Measurements from ENCODE around the gene UBA7. TPM values are rescaled to one million over a fixed set of nuclear protein-coding genes. Genes with fewer than 3 reads are reported as not detected.

UBA7 gene, protein sequence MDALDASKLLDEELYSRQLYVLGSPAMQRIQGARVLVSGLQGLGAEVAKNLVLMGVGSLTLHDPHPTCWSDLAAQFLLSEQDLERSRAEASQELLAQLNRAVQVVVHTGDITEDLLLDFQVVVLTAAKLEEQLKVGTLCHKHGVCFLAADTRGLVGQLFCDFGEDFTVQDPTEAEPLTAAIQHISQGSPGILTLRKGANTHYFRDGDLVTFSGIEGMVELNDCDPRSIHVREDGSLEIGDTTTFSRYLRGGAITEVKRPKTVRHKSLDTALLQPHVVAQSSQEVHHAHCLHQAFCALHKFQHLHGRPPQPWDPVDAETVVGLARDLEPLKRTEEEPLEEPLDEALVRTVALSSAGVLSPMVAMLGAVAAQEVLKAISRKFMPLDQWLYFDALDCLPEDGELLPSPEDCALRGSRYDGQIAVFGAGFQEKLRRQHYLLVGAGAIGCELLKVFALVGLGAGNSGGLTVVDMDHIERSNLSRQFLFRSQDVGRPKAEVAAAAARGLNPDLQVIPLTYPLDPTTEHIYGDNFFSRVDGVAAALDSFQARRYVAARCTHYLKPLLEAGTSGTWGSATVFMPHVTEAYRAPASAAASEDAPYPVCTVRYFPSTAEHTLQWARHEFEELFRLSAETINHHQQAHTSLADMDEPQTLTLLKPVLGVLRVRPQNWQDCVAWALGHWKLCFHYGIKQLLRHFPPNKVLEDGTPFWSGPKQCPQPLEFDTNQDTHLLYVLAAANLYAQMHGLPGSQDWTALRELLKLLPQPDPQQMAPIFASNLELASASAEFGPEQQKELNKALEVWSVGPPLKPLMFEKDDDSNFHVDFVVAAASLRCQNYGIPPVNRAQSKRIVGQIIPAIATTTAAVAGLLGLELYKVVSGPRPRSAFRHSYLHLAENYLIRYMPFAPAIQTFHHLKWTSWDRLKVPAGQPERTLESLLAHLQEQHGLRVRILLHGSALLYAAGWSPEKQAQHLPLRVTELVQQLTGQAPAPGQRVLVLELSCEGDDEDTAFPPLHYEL
- total RNA-seq: 36.3 and 41.8 TPM in 2 replicates

DNA sequence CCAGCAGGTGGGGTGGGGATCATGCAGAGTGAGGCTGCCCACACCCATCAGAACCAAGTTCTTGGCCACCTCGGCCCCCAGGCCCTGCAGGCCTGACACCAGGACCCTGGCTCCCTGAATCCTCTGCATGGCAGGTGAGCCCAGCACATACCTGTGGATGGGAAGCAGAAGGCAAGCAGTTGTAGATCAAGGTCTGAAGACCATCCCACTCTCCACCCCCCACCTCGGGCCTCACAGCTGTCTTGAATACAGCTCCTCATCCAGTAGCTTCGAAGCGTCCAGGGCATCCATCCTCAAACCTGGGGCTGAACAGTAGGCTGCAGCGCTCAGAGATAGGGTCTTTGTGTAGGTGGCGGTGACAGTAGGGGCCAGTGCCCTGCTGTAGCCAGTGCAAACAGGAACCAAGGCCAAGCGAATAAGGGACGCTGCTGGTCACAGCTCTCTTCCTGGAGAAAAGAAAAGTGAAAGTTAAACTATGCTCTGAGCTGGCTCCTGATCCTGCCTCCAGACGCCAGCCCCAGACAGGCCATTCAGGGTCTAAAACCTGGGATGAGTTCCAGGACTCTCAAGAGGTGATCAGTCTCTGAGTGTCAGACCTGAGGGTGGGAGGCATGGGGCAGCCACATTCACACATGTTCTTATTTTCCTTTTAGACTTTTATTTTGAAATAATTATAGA lies at the start of gene UBA7:
TSS of gene UBA7 (minus strand) at position 457 of the 678 bp plus-strand sequence. CDS start at position 291, 166 bp downstream.

GRCh38 chr3:49856181-49857005 lies 42.6 kb upstream of the UBA7 start, which contains the start of gene TRAIP:
TRAIP (minus strand) TSS chr3:49856564; CDS start chr3:49856453, 111 bp downstream.

DNA sequence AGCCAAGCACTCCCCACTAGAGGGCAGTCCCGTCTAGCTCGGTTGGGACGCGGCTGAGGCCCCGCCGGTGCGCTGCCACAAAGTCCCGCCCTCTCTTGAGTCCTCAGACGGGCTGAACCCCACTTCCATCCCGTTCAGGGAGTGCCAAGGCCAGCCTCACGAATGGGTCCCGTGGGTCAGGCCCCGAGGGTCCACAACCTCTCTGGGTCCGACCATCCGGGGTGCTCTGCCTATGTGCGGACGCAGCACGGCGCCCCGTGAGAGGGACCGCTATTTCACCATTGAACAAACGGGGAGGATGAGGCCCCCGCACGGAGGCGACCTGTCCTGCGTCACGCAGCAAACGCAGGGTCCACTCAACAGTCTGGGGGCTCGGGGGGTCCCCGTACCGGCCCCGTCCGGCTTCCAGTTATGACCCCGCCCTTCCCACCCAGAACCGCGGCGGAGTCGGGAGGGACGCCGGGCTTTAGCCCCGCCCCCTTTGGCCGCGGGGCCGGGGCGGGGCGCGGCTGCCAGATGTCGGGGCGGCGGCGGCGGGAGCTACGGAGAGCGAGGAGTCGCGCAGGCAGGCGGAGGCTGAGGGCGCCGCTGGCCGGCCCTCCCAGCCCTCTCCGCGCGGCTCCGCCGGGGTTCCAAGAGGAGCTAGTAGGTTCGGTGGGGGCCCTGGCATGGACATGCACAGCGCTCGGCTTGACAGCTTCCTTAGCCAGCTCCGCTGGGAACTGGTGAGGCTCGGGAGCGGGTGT lies 10.9 kb downstream of the UBA7 start, which contains the start of gene INKA1:
TSS of gene INKA1 (plus strand) at position 543 of the 746 bp plus-strand sequence. CDS start at position 675, 132 bp downstream.

DNA sequence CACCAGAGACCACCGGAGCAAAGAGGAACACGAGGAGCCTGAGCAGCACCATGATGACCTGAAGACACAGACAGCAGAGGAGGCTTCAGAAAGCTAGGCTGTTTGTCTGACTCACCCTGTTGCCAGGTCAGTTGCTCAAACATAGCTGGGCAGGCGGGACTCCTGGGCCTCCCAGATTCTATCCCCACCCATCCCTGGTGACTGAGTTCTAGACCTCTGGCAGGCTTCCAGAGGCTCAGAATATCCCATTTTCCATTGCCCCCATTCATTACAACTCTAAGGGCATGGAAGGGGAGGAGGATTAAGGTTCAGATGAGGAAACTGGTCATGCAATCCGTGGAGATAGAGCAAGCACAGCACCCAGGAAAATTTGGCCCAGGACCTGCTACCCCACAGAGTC lies 14.0 kb downstream of the UBA7 start, which contains the start of gene CDHR4:
TSS of gene CDHR4 (minus strand) at position 113 of the 400 bp plus-strand sequence. CDS start at position 52, 61 bp downstream.

DNA sequence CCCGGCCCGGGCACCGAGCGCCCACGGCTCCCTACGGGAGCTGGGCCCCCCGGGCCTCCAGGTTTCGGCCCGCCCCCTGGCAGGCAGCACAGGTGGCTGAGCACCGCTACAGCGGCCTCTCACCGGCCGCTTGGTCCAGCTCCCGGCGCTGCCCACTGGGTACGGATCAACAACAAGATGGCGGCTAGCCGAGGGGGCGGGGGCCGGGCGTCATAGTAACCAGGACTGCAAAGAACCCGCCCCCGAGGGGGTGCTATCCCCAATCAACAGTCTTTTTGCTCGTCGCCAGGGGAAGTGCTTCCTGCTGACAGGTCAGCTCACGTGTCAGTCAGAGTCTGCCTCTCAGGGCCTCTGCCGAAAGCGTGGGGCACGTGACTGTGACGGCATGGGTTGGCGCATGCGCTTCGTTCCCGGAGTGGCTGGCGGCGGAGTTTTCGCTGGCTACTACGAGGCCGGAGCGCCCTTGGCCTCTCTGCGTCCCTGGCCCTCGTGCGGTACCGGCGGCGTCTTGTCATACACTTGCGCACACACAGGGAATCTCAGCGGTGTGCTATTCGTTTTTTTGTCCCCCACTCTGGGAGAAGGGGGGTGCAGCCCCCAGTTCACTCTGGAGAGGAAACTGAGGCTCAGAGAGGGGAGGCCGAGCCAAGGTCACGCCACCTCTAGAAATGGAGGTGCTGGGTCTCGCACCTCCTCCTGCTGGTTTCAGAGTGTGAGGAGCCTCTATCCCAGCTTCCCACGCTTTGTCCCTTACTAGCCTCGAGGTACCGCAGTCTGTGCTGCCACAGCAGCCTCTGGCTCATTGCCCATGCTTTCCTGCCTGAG lies 27.2 kb downstream of the UBA7 start, which contains the start of gene IP6K1:
TSS of gene IP6K1 (minus strand) at position 186 of the 825 bp plus-strand sequence. CDS start 38,502 bp downstream, outside the sequence.

Other genes starting within 250 kb of the UBA7 start
- gene APEH, start 139.6 kb downstream of the UBA7 start, total RNA-seq: 139 and 163 TPM in 2 replicates
- 3.7 and 4.8 TPM in 2 replicates for gene MST1, start 124.5 kb downstream of the UBA7 start, total RNA-seq
- 22.5 and 30.6 TPM in 2 replicates for gene RNF123, start 124.4 kb downstream of the UBA7 start, total RNA-seq
- 1.2 TPM in 1 of 2 replicates, not detected in the other for gene AMIGO3, start 94.3 kb downstream of the UBA7 start, total RNA-seq
- gene GMPPB, start 90.0 kb downstream of the UBA7 start, total RNA-seq: 51.2 and 89.7 TPM in 2 replicates
- gene IP6K1, start 27.4 kb downstream of the UBA7 start, total RNA-seq: 25.1 and 30.5 TPM in 2 replicates
- not detected in 2 replicates for gene CDHR4, start 14.1 kb downstream of the UBA7 start, total RNA-seq
- 2.5 and 7.5 TPM in 2 replicates for gene INKA1, start 10.7 kb downstream of the UBA7 start, total RNA-seq
- gene TRAIP, start 42.6 kb upstream of the UBA7 start, total RNA-seq: 8.9 and 10.7 TPM in 2 replicates
- gene CAMKV, start 56.0 kb upstream of the UBA7 start, total RNA-seq: not detected in 2 replicates
- under 0.01 and 0.53 TPM in 2 replicates for gene MST1R, start 89.9 kb upstream of the UBA7 start, total RNA-seq
- gene MON1A, start 115.9 kb upstream of the UBA7 start, total RNA-seq: 22.0 and 26.5 TPM in 2 replicates
- gene RBM6, start 126.2 kb upstream of the UBA7 start, total RNA-seq: 28.0 and 28.9 TPM in 2 replicates

Data from myometrial cell (primary cell).